A549 (cell line): Measurements from ENCODE around the gene CHN1. TPM values are rescaled to one million over a fixed set of nuclear protein-coding genes. Genes with fewer than 3 reads are reported as not detected.
A peak's percentile ranks its signal among the peaks of the same experiment; 100 is the strongest.

Experiments
- ATAC-seq, 2 experiments: fragments of 200-7000 bp in 1 of 2; fragments of >200 bp in 1 of 2; cut with Nextera tagmentation in 1 of 2; cut with Tn5 transposase in 1 of 2; 3 replicates each; pipeline versions ENCODE4 v1.8.0 to v1.9.1; 2018 to 2020; ENCODE audit warnings: mild to moderate bottlenecking in 1 of 2, moderate library complexity in 1 of 2
- CTCF ChIA-PET: fragments of 300-600 bp; sonication (Branson Sonifier 250); formaldehyde crosslinking; extraction: SDS; loops from one replicate; lab custom pipeline; 2021; ENCODE audit warnings: antibody characterized with exemption, inconsistent platforms; lab: Yijun Ruan, JAX
- POLR2A ChIA-PET: fragments of 350-600 bp; formaldehyde crosslinking; extraction: SDS; loops from one replicate; lab custom pipeline; 2021; ENCODE audit warnings: antibody characterized with exemption, inconsistent platforms; lab: Yijun Ruan, JAX
- DNase-seq, 2 experiments: peaks; one replicate each; pipeline versions ENCODE4 v3.0.0 to v3.0.0-alpha.2; 2011 to 2016; ENCODE audit warnings: low read depth in 1 of 2, low spot score in 1 of 2
- FAIRE-seq: peaks from 2 replicates; lab custom pipeline; 2011; peaks lifted over from hg19 to GRCh38; lab: Jason Lieb, UNC
- H3K27ac ChIP-seq, 2 experiments: fragments of >200 bp; sonication (Bioruptor Twin); formaldehyde crosslinking; 3 replicates each; pipeline ENCODE4 v1.5.1; 2016 to 2017
- H3K4me1 ChIP-seq: fragments of >200 bp; sonication (Bioruptor Twin); formaldehyde crosslinking; 3 replicates; pipeline ENCODE4 v1.6.1; 2016
- H3K4me2 ChIP-seq: fragments of >200 bp; sonication (Bioruptor Twin); formaldehyde crosslinking; 3 replicates; pipeline ENCODE4 v1.6.1; 2016
- H3K4me3 ChIP-seq: fragments of >200 bp; sonication (Bioruptor Twin); formaldehyde crosslinking; 3 replicates; pipeline ENCODE4 v1.5.1; 2016
- H3K9me3 ChIP-seq: fragments of >200 bp; sonication (Bioruptor Twin); formaldehyde crosslinking; 3 replicates; pipeline ENCODE4 v1.6.1; 2016
- CEBPB ChIP-seq, 2 experiments: fragments of >200 bp in 1 of 2; sonication (Bioruptor Twin) in 1 of 2; formaldehyde crosslinking in 1 of 2; IDR thresholded peaks; 2 replicates each; pipeline ENCODE4 v1.6.1; 2012 to 2016
- CHD2 ChIP-seq: fragments of 150-350 bp; IDR thresholded peaks from 2 replicates; pipeline ENCODE4 v1.6.1; 2014; ENCODE audit warnings: low read length; ENCODE audit not compliant: partially characterized antibody
- CHD4 ChIP-seq: fragments of 200-600 bp; sonication (generic); IDR thresholded peaks from 2 replicates; pipeline ENCODE4 v1.6.1; 2016; ENCODE audit warnings: antibody characterized with exemption, mild to moderate bottlenecking, borderline replicate concordance
- E2F6 ChIP-seq: IDR thresholded peaks from 2 replicates; pipeline ENCODE4 v1.6.1; 2012; ENCODE audit warnings: low read depth, borderline replicate concordance
- EP300 ChIP-seq, 2 experiments: fragments of >200 bp; sonication (Bioruptor Twin); formaldehyde crosslinking; IDR thresholded peaks; 2 replicates in 1 of 2; 3 replicates in 1 of 2; pipeline ENCODE4 v1.6.1; 2016 to 2017
- GATA3 ChIP-seq: IDR thresholded peaks from 2 replicates; pipeline ENCODE4 v1.6.1; 2012; ENCODE audit warnings: borderline replicate concordance
- HOXA7 ChIP-seq: fragments of 250-450 bp; sonication (Bioruptor Pico); IDR thresholded peaks from 2 replicates; pipeline ENCODE4 v1.5.0; 2020; ENCODE audit warnings: mild to moderate bottlenecking, moderate library complexity
- HOXB13 ChIP-seq: fragments of 250-450 bp; sonication (Bioruptor Pico); IDR thresholded peaks from 2 replicates; pipeline ENCODE4 v1.5.0; 2020; ENCODE audit warnings: low read depth, mild to moderate bottlenecking, moderate library complexity
- JUN ChIP-seq, 2 experiments: fragments of >200 bp; sonication (Bioruptor Twin); formaldehyde crosslinking; IDR thresholded peaks; 2 replicates in 1 of 2; 3 replicates in 1 of 2; pipeline ENCODE4 v1.6.1; 2016 to 2017
- JUNB ChIP-seq: fragments of >200 bp; sonication (Bioruptor Twin); formaldehyde crosslinking; IDR thresholded peaks from 2 replicates; pipeline ENCODE4 v1.6.1; 2016
- KDM5A ChIP-seq: fragments of 200-600 bp; sonication (generic); IDR thresholded peaks from 2 replicates; pipeline ENCODE4 v1.6.1; 2016; ENCODE audit warnings: antibody characterized with exemption, mild to moderate bottlenecking
- NPAS2 ChIP-seq: fragments of 250-450 bp; sonication (Bioruptor Pico); IDR thresholded peaks from 2 replicates; pipeline ENCODE4 v1.8.0; 2022; ENCODE audit warnings: mild to moderate bottlenecking, moderate library complexity, borderline replicate concordance
- PHF8 ChIP-seq: fragments of 200-600 bp; sonication (generic); IDR thresholded peaks from 2 replicates; pipeline ENCODE4 v1.6.1; 2016; ENCODE audit warnings: low read depth, mild to moderate bottlenecking, antibody characterized with exemption, moderate library complexity, borderline replicate concordance
- RNF2 ChIP-seq: fragments of 200-600 bp; sonication (generic); IDR thresholded peaks from 2 replicates; pipeline ENCODE4 v1.6.1; 2016; ENCODE audit warnings: low read depth, mild to moderate bottlenecking, antibody characterized with exemption, moderate library complexity, borderline replicate concordance
- TFCP2L1 ChIP-seq: fragments of 250-450 bp; sonication (Bioruptor Pico); IDR thresholded peaks from 2 replicates; pipeline ENCODE4 v1.5.0; 2021; ENCODE audit warnings: mild to moderate bottlenecking
- TP53 ChIP-seq: fragments of 250-450 bp; sonication (Bioruptor Pico); IDR thresholded peaks from 2 replicates; pipeline ENCODE4 v1.5.0; 2021; ENCODE audit warnings: mild to moderate bottlenecking, moderate library complexity
- USF2 ChIP-seq: fragments of 450-650 bp; IDR thresholded peaks from 2 replicates; pipeline ENCODE4 v1.6.1; 2014; ENCODE audit warnings: antibody characterized with exemption
- ZC3H11A ChIP-seq: fragments of 450-650 bp; IDR thresholded peaks from 2 replicates; pipeline ENCODE4 v1.6.1; 2014; ENCODE audit warnings: antibody characterized with exemption, mild to moderate bottlenecking
- ZNF302 ChIP-seq: fragments of 250-450 bp; sonication (Bioruptor Pico); IDR thresholded peaks from 2 replicates; pipeline ENCODE4 v1.9.0; 2021; ENCODE audit warnings: inconsistent platforms, mild to moderate bottlenecking, moderate library complexity
- WGBS: methylation state at CpG from one replicate; pipeline ENCODE4 v1.1.6; 2017; ENCODE audit errors: missing lambda C conversion rate; 5-methylcytosine and 5-hydroxymethylcytosine counted together
- polyA plus RNA-seq, 4 experiments: library from polyadenylated mRNA; depleted of rRNA in 3 of 4; stranded (reverse); fragments of >200 nt; fragmentation: RNase III in 1 of 4; extraction: RNeasy Plus Mini Kit Qiagen cat#74134 plus additional on column Dnase treatment in 1 of 4; gene quantifications; 2 replicates in 3 of 4; 3 replicates in 1 of 4; pipeline ENCODE4 v1.2.3, GENCODE V29; 2011 to 2017

CHN1 gene
- polyA plus RNA-seq, 2 of the 4 experiments (the other 2 are of a cell fraction), result 20.9 to 46.6 TPM

GRCh38 chr2:174840436-174840835, 164.7 kb downstream of the CHN1 start:
- CTCF ChIA-PET, result interaction anchor here (1.3 to 1.6 kb wide), 2 partner anchors 18 to 69 kb away, joined by 3 to 4 read pairs; no protein-coding TSS in a partner anchor
- TF ChIP-seq ZC3H11A (no peak), JUNB (no peak), ZNF302 (no peak), EP300 (IDR thresholded peaks at IDR 0.05) (no peak), CHD2 (no peak), GATA3 (no peak), KDM5A (no peak), PHF8 (no peak), E2F6 (no peak), HOXB13 (CRISPR knock-in tag) (no peak), TFCP2L1 (CRISPR knock-in tag) (no peak), USF2 (no peak)
- H3K27ac ChIP-seq, result no peak overlapping the region
- POLR2A ChIA-PET, result no interaction called here
- H3K4me2 ChIP-seq, result no peak overlapping the region
- H3K4me1 ChIP-seq, result peaks cover 17% of the 10 kb centered on the region
- ATAC-seq (no peak), DNase-seq (no peak), FAIRE-seq (no peak)
- no peak overlapping the region for H3K4me3 ChIP-seq
- H3K9me3 ChIP-seq, result no peaks in the 10 kb centered on the region
- 79% methylated on average over 3 of the region's 3 CpGs for WGBS

GRCh38 chr2:174839662-174840061, 165.5 kb downstream of the CHN1 start:
- no peak for TF ChIP-seq CHD2
- no peak for TF ChIP-seq JUN (IDR thresholded peaks at IDR 0.05)
- no peak for TF ChIP-seq CEBPB (IDR thresholded peaks at IDR 0.05)
- TF ChIP-seq JUNB, result no peak
- POLR2A ChIA-PET, result no interaction called here
- DNase-seq, result no peak

GRCh38 chr2:174836995-174837390, 168.2 kb downstream of the CHN1 start:
- no peaks in the 10 kb centered on the region for H3K9me3 ChIP-seq
- ChIA-PET CTCF (no interaction called here), POLR2A (no interaction called here)
- H3K4me1 ChIP-seq, result peaks cover 17% of the 10 kb centered on the region
- peak overlapping the region; percentile 5 to 37; a peak in 3 of 6 replicates for H3K27ac ChIP-seq
- FAIRE-seq, result no peak
- H3K4me3 ChIP-seq, result no peak overlapping the region
- H3K4me2 ChIP-seq, result peak overlapping the region; percentile 47
- no peak for TF ChIP-seq RNF2
- no peak for TF ChIP-seq CHD4
- no peak for TF ChIP-seq HOXA7
- WGBS, result 96% methylated on average over 1 of the region's 1 CpG
- DNase-seq, result no peak
- 0 out of 6 replicates have a peak, but pooled peaks have one; percentile 17 to 19 for ATAC-seq

More at GRCh38 chr2:174839662-174840061, 165.5 kb downstream of the CHN1 start:
- Histone ChIP-seq H3K27ac (no peak overlapping the region), H3K9me3 (no peaks in the 10 kb centered on the region), H3K4me1 (peaks cover 17% of the 10 kb centered on the region), H3K4me3 (no peak overlapping the region), H3K4me2 (no peak overlapping the region)
- FAIRE-seq, result no peak
- 49% methylated on average over 3 of the region's 3 CpGs for WGBS
- CTCF ChIA-PET, result interaction anchor here (1.3 to 1.6 kb wide), 2 partner anchors 17 to 68 kb away, joined by 3 to 4 read pairs; no protein-coding TSS in a partner anchor
- ATAC-seq, result no peak

GRCh38 chr2:174836377-174836994, 168.7 kb downstream of the CHN1 start:
- ChIA-PET CTCF (interaction anchor here (0.6 kb wide), 1 partner anchor 57 kb away, joined by 3 read pairs; no protein-coding TSS in a partner anchor), POLR2A (interaction anchor here (0.8 kb wide), 1 partner anchor 136 kb away, joined by 3 read pairs; no protein-coding TSS in a partner anchor)
- TF ChIP-seq NPAS2 (CRISPR knock-in tag), result no peak
- no peak for TF ChIP-seq KDM5A
- no peak for TF ChIP-seq CHD4
- TF ChIP-seq TP53 (CRISPR knock-in tag), result no peak
- ATAC-seq (peak; percentile 86 to 94), DNase-seq (peak; percentile 11 to 52), FAIRE-seq (peak; percentile 13)
- peak overlapping the region; percentile 47 for H3K4me2 ChIP-seq
- H3K9me3 ChIP-seq, result no peaks in the 10 kb centered on the region
- H3K4me3 ChIP-seq, result no peak overlapping the region
- peak overlapping the region; percentile 53 to 58; a peak in 3 of 6 replicates for H3K27ac ChIP-seq
- WGBS, result 61% methylated on average over 3 of the region's 3 CpGs
- peaks cover 17% of the 10 kb centered on the region for H3K4me1 ChIP-seq
